Stomach (tissue), 9 donors: Measurements from ENCODE around the gene MCRIP2. TPM values are rescaled to one million over a fixed set of nuclear protein-coding genes. Genes with fewer than 3 reads are reported as not detected.
A peak's percentile ranks its signal among the peaks of the same experiment; 100 is the strongest.
"Not testable (repeated sequence)": the region's sequence is repeated elsewhere in the genome, so short reads cannot be mapped to it uniquely, and the experiment has no call there.

Experiments used
- DNase-seq, 2 donors: peaks; one replicate each; pipeline versions ENCODE4 v3.0.0 to v3.0.0-alpha.2; 2013 to 2019
- H3K27ac ChIP-seq, 5 donors: fragments of 200-600 bp in 4 of 5; sonication (generic) in 4 of 5; one replicate each; pipeline ENCODE4 v1.5.1; 2013 to 2019; ENCODE audit warnings: mild to moderate bottlenecking in 1 of 5, moderate library complexity in 1 of 5
- H3K27me3 ChIP-seq, 3 donors: fragments of 200-600 bp; sonication (generic); one replicate each; pipeline ENCODE4 v1.5.1; 2017 to 2019; ENCODE audit warnings: mixed run types in 1 of 3
- H3K36me3 ChIP-seq, 4 donors: fragments of 200-600 bp; sonication (generic); 1 replicate in 3 of 4; 2 replicates in 1 of 4; pipeline ENCODE4 v1.5.1; 2016 to 2019
- H3K4me1 ChIP-seq, 4 donors: fragments of 200-600 bp; sonication (generic); one replicate each; pipeline ENCODE4 v1.5.1; 2016 to 2019
- H3K4me3 ChIP-seq, 4 donors: fragments of 200-600 bp; sonication (generic) in 3 of 4; one replicate each; pipeline ENCODE4 v1.5.1; 2016 to 2019; ENCODE audit warnings: mild to moderate bottlenecking in 1 of 4
- H3K9me3 ChIP-seq, 4 donors: fragments of 200-600 bp; sonication (generic); one replicate each; pipeline ENCODE4 v1.5.1; 2016 to 2019
- CTCF ChIP-seq, 7 experiments: fragments of 450-650 bp in 4 of 7; fragments of 200-600 bp in 3 of 7; sonication (generic) in 3 of 7; IDR thresholded peaks; one replicate each; pipeline ENCODE4 v1.5.1; 2016 to 2019; ENCODE audit warnings: antibody characterized with exemption in 7 of 7, control low read depth in 2 of 7, mild to moderate bottlenecking in 1 of 7
- EP300 ChIP-seq: sonication (generic); formaldehyde crosslinking; IDR thresholded peaks from one replicate; pipeline ENCODE4 v1.6.1; 2017; ENCODE audit warnings: antibody characterized with exemption
- POLR2A ChIP-seq, 4 donors: fragments of 450-650 bp; IDR thresholded peaks; one replicate each; pipeline ENCODE4 v1.6.1; 2016; ENCODE audit warnings: antibody characterized with exemption in 4 of 4, control low read depth in 2 of 4, mild to moderate bottlenecking in 1 of 4, moderate library complexity in 1 of 4
- POLR2AphosphoS5 ChIP-seq, 3 donors: sonication (generic); formaldehyde crosslinking; IDR thresholded peaks; one replicate each; pipeline ENCODE4 v1.6.1; 2016; ENCODE audit warnings: antibody characterized with exemption in 3 of 3
- WGBS, 5 donors: extraction: QIAGEN DNeasy Blood & Tissue Kit in 3 of 5; methylation state at CpG; one replicate each; pipeline versions ENCODE4 v1.1.5 to v1.1.7; 2013 to 2018; 5-methylcytosine and 5-hydroxymethylcytosine counted together
- intact Hi-C: fragments of 100-400 bp; cut with DNase I; formaldehyde crosslinking; loops from one replicate; pipeline ENCODE4 v1.15.1; 2023; ENCODE audit warnings: low total_unique reads
- polyA plus RNA-seq, 3 donors: library from polyadenylated mRNA; stranded (reverse); fragments of 200-250 nt; gene quantifications; one replicate each; pipeline ENCODE4 v1.2.3, GENCODE V29; 2013
- total RNA-seq, 5 donors: library from RNA; depleted of rRNA; stranded (reverse); fragments of >200 nt; gene quantifications; one replicate each; pipeline versions ENCODE4 v1.1.0 to v1.2.3, GENCODE V29; 2014 to 2016
- donor health status: healthy with polysubstance abuse.
- donor health status: Bipolar disorder and iron deficiency.
- donor health status: healthy.

The MCRIP2 gene
- total and polyA plus RNA-seq, 8 donors, result 14.0 to 440 (median 89.5) TPM

- Histone ChIP-seq H3K27me3 (no peaks in the 10 kb centered on the region), H3K4me3 (no peak overlapping the region), H3K9me3 (no peaks in the 10 kb centered on the region), H3K27ac (no peak overlapping the region), H3K4me1 (peaks cover 60 to 87% (median 80%) of the 10 kb centered on the region in 4 donors), H3K36me3 (peaks cover 32 to 52% (median 41%) of the 10 kb centered on the region in 4 donors)
- WGBS, 5 donors, result 54 to 90% (median 58%) methylated on average over 2 to 10 of the region's 10 CpGs
- intact Hi-C loops, result no loop called here
- no peak for TF ChIP-seq POLR2A (IDR thresholded peaks at IDR 0.05)
- TF ChIP-seq POLR2AphosphoS5 (IDR thresholded peaks at IDR 0.05), result peak in 1 of 3 donors; percentile 18
- TF ChIP-seq EP300, result no peak
- peak in 4 of 7 experiments; percentile 19 to 47 (median 32) for TF ChIP-seq CTCF (IDR thresholded peaks at IDR 0.05)
- peak; percentile 59 to 76 for DNase-seq
Measured at GRCh38 chr16:685967-686366, 44.3 kb downstream of the MCRIP2 start.

DNA sequence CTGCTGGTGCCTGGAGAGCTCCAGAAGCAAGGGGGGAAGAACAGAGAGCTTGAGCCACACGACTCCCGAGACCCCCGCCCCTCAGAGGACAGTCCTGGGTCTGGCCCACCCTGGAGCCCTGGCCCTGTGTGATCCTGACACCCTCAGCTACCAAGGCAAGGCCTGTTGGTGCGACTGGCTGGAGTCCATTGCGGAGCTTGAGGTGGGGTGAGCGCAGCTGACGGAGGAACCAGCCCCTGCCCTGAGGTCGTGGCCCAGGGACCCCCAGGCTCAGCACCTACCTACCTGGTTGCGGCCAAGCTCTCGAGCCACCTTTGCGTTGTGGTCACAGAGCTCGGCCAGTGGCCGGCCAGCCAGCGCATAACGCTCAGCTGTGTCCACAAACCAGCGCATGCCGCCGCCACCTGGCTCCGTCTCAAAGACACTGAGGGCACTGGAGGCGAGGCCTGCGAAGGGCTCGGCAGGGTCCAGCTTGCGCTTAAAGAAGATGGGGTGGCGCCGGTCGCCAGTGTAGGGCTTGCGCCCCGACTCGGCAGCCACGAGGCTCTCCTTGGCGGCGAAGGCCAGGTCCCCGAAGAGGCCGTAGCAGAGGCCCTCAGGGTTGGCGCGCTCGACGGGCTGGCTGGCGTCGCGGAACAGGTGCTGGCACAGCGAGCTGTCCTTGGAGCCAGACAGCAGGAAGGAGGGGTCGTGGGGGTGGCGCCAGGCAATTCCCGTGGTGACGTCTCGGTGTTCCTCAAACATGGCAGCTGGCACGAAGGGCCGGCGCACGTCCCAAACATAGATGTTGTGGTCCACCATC is 45.0 kb downstream of the MCRIP2 start:
- intact Hi-C loops, result no loop called here
- Histone ChIP-seq H3K4me1 (peaks cover 53 to 80% (median 73%) of the 10 kb centered on the region in 4 donors), H3K36me3 (peaks cover 27 to 49% (median 36%) of the 10 kb centered on the region in 4 donors)

DNA sequence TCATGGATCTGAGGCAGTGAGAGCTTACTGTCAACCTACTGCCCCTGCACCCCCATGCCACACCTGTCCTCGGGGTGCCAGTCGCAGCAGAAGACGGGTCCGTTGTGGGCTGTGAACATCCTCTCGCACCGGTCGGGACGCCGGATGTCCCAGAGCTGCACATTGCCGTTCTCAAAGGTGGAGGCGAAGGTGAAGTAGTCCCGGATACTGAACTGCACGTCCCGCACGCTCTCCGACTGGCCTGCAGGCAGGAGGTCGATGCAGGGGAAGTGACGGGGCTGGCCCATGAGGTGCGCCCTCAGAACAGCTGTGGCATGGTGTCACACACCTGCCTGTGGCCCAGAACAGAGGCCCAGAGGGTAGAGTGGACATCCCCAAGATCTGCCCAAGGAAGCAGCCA is 45.9 kb downstream of the MCRIP2 start:
- no peak for TF ChIP-seq POLR2A (IDR thresholded peaks at IDR 0.05)
- TF ChIP-seq POLR2AphosphoS5 (IDR thresholded peaks at IDR 0.05), result no peak
- no peak for TF ChIP-seq EP300
- TF ChIP-seq CTCF (IDR thresholded peaks at IDR 0.05), result no peak
- Histone ChIP-seq H3K4me1 (peaks cover 45 to 72% (median 65%) of the 10 kb centered on the region in 4 donors), H3K4me3 (no peak overlapping the region), H3K36me3 (peaks cover 19 to 41% (median 28%) of the 10 kb centered on the region in 4 donors), H3K27me3 (peaks cover 0 to 14% (median 0%) of the 10 kb centered on the region in 3 donors), H3K9me3 (no peaks in the 10 kb centered on the region), H3K27ac (no peak overlapping the region)
- 88 to 93% (median 91%) methylated on average over 16 to 19 of the region's 19 CpGs for WGBS, 5 donors
- intact Hi-C loops, result no loop called here
- no peak for DNase-seq

More for the DNA sequence above, 45.0 kb downstream of the MCRIP2 start:
- TF ChIP-seq POLR2A (IDR thresholded peaks at IDR 0.05), result no peak
- no peak for TF ChIP-seq EP300
- TF ChIP-seq POLR2AphosphoS5 (IDR thresholded peaks at IDR 0.05), result no peak
- no peak for TF ChIP-seq CTCF (IDR thresholded peaks at IDR 0.05)
- no peaks in the 10 kb centered on the region for H3K9me3 ChIP-seq
- H3K27me3 ChIP-seq, result peaks cover 0 to 6% (median 0%) of the 10 kb centered on the region in 3 donors
- H3K4me3 ChIP-seq, result no peak overlapping the region
- no peak for DNase-seq
- WGBS, 5 donors, result 91 to 94% (median 93%) methylated on average over 48 to 51 of the region's 51 CpGs; no CpG with 5 or more reads in 1 of the 5 donors
- H3K27ac ChIP-seq, result no peak overlapping the region

DNA sequence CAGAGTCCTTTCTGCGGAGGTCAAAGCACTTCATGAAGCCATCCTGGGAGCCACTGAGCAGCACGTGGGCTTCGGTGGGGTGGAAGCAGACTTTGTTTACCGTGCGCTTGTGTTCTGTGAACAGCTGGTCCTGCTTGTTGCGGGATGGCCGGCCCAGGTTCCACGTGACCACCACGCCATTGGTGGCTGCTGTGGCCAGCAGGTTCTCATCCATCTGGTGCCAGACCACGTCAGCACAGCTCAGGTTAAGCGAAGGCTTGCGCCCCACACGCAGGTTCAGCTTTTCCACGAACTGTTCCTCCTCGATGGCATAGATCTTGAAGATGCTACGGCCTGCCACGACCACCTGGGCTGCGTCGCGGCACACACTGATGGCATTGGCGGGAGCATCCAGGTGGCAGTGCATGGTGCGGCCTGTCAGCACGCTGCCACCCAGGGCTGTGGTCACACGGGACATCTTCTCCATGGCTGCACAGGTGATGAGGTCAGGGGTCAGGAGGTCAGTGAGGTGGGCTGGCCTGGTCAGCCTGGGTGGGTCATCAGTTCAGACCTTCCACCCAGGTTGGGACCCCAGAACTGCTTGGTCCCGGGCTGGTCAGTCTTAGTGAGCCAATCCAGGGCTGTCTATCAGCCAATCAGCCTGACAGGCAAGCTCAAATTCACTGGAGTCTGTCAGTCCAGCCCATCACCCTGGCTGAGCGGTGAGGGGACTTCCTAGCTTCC is 47.7 kb downstream of the MCRIP2 start:
- peaks cover 6 to 32% (median 18%) of the 10 kb centered on the region in 3 donors for H3K27me3 ChIP-seq
- 76 to 85% (median 82%) methylated on average over 26 of the region's 26 CpGs for WGBS, 5 donors
- intact Hi-C loops, result no loop called here
- H3K4me3 ChIP-seq, result peak overlapping the region; percentile 82 to 98 (median 88)
- TF ChIP-seq POLR2AphosphoS5 (IDR thresholded peaks at IDR 0.05) (no peak), POLR2A (IDR thresholded peaks at IDR 0.05) (no peak), EP300 (no peak), CTCF (IDR thresholded peaks at IDR 0.05) (no peak)
- peaks cover 36 to 66% (median 58%) of the 10 kb centered on the region in 4 donors for H3K4me1 ChIP-seq
- no peaks in the 10 kb centered on the region for H3K9me3 ChIP-seq
- H3K27ac ChIP-seq, result peak overlapping the region in 4 of 5 donors; percentile 84 to 92 (median 90)
- DNase-seq, result no peak
- H3K36me3 ChIP-seq, result peaks cover 10 to 32% (median 20%) of the 10 kb centered on the region in 4 donors

DNA sequence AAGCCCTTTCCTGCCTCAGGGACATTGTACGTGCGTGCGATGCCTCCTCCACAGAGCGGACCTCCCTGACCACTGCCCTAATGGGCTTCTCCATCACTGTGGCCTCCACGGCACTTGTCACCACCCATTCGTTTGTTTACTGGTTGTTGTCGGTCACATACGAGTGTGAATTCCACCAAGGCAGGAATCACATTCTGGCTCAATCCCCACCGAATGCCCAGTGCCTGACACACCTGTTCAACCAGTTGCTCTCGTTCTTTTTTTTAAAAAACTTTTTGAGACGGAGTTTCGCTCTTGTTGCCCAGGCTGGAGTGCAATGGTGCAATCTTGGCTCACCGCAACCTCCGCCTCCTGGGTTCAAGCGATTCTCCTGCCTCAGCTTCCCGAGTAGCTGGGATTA is 49.6 kb downstream of the MCRIP2 start:
- H3K27ac ChIP-seq, H3K4me3 ChIP-seq, H3K9me3 ChIP-seq, DNase-seq, intact Hi-C loops: not testable (repeated sequence)
- peaks cover 45 to 67% (median 57%) of the 10 kb centered on the region in 4 donors for H3K4me1 ChIP-seq
- H3K36me3 ChIP-seq, result peaks cover 10 to 19% (median 17%) of the 10 kb centered on the region in 4 donors
- 80 to 86% (median 84%) methylated on average over 16 of the region's 16 CpGs for WGBS, 5 donors
- peaks cover 11 to 52% (median 37%) of the 10 kb centered on the region in 3 donors for H3K27me3 ChIP-seq
